Omental fat pad (tissue), 4 donors: ENCODE results near the gene NDUFS6. TPM values are rescaled to one million over a fixed set of nuclear protein-coding genes. Genes with fewer than 3 reads are reported as not detected.

Source experiments
- ATAC-seq: fragments of 150-250 bp; one replicate; pipeline ENCODE4 v1.9.1; 2016; ENCODE audit warnings: mild to moderate bottlenecking, moderate library complexity; ENCODE audit not compliant: low FRiP score
- DNase-seq: peaks from one replicate; pipeline ENCODE4 v3.0.0-alpha.2; 2019; ENCODE audit warnings: low spot score
- CTCF ChIP-seq, 3 donors: fragments of 450-650 bp; IDR thresholded peaks; one replicate each; pipeline ENCODE4 v1.5.1; 2016 to 2017; ENCODE audit warnings: antibody characterized with exemption in 3 of 3, mild to moderate bottlenecking in 3 of 3, moderate library complexity in 2 of 3
- total RNA-seq, 4 donors: library from RNA; depleted of rRNA; stranded (reverse); fragments of >200 nt; gene quantifications; one replicate each; pipeline ENCODE4 v1.1.0, GENCODE V29; 2016

NDUFS6 gene
- total RNA-seq, 4 donors from 2014 or later = 34.3 to 81.2 (median 44.2) TPM

DNA sequence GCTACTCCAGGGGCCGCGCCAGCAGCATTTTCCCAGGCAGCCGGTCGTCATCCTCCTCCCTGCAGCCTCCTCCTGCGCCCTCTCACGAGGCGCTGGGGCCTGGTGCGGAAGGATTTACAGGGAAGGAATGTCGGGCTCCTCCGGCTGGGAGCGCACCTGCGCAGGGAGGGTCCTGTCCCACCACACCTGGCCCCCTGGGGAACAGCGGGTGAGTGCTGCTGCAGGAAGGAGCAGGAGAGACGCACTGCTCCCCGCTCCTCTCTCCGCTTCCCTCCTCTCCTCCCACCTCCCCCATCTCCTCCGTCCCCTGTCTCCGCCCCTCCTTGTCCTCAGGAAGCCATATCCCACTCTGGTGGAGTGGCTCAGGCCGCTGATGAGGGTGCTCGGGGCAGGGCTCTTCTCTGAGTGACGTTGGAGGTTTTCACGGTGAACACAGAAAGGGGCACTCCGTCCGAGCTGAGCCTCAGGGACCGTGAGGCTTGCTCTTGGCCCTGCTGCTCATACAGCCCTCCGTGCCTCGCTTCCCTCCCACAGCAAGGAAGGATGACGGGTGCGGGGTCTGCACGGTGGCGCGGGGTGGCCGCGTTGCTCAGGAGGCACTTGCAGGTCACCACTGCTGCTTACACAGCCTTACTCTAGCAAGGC, 50.2 kb downstream of the NDUFS6 start:
- no peak for ATAC-seq

GRCh38 chr5:1852324-1852947, 51.2 kb downstream of the NDUFS6 start:
- no peak for DNase-seq
- no peak for TF ChIP-seq CTCF (IDR thresholded peaks at IDR 0.05)
- ATAC-seq = no peak

More for the DNA sequence above, 50.2 kb downstream of the NDUFS6 start:
- TF ChIP-seq CTCF (IDR thresholded peaks at IDR 0.05) = no peak
- DNase-seq = no peak

DNA sequence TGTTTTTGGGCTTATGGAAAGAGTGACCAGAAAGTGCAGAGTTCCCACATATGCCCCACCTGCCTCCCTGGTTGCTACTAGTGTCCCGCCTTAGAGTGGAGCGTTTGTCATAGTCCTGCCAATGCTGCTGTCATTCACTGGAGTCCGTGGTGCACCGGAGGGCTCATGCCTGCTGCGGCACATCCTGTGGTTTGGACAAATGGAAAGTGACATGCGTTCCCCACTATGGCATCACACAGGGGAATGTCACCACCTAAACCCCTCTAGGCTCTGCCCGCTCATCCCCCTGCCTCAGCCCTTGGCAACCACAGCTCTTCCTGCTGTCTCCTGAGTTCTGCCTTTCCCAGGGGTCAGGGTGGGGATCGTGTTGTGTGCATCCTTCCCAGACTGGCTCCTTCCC, 52.3 kb downstream of the NDUFS6 start:
- DNase-seq = no peak
- no peak for ATAC-seq
- TF ChIP-seq CTCF (IDR thresholded peaks at IDR 0.05) = no peak

DNA sequence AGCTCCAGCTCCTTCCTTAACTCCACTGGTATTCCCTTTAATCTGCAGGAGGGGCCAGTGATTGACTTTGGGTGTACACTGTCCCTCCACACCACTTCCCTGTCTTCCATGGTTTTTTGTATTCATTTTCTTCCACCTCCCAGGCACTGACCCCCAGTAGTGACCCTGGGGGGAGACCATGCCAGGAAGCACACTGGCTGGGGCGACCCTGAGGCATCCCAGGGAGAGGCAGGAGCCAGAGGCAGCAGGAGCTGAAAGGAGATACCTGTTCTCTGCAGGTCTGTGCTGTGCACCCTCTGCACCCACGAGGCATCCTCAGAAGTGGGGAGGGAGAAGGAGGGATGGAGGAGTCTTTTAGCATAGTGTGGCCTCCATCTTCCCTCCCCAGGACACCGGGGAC, 53.9 kb downstream of the NDUFS6 start:
- DNase-seq = no peak
- TF ChIP-seq CTCF (IDR thresholded peaks at IDR 0.05) = no peak
- ATAC-seq = no peak

DNA sequence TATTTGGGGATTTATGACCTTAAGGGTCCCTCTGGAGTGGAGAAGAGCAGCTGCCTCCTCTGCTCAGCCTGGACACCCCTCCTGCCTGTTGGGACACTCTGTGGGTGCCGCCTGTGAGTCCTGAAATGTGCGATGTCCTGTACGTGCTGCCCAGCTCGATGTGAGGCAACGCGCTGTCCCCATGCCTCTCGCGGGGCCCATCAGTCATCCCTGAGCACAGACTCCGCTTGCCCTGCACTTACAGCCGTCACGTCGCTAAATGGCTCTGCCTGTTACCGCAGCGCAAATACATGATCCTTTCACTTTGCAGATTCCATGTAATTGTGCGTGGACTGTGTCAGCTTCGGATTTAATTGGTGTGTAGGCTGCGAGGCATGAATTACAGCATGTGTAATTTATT, 54.4 kb downstream of the NDUFS6 start:
- no peak for DNase-seq
- ATAC-seq = no peak
- TF ChIP-seq CTCF (IDR thresholded peaks at IDR 0.05) = no peak

- DNase-seq (no peak), ATAC-seq (no peak)
- TF ChIP-seq CTCF (IDR thresholded peaks at IDR 0.05) = no peak
Observed at GRCh38 chr5:1856596-1857255, 55.5 kb downstream of the NDUFS6 start.

GRCh38 chr5:1857256-1857600, 56.0 kb downstream of the NDUFS6 start:
- no peak for TF ChIP-seq CTCF (IDR thresholded peaks at IDR 0.05)

More at GRCh38 chr5:1857256-1857600, 56.0 kb downstream of the NDUFS6 start:
- DNase-seq (no peak), ATAC-seq (no peak)
